Esophagus squamous epithelium (tissue), 4 donors: ENCODE results near the gene ICAM2.

Source experiments
- POLR2A ChIP-seq, 4 donors: fragments of 450-650 bp; IDR thresholded peaks; one replicate each; pipeline ENCODE4 v1.6.1; 2017; ENCODE audit warnings: antibody characterized with exemption in 4 of 4, mild to moderate bottlenecking in 4 of 4, moderate library complexity in 3 of 4
- TF ChIP-seq, protein P1 (sequence below), 6 experiments: fragments of 450-650 bp in 4 of 6; fragments of 200-600 bp in 2 of 6; sonication (generic) in 2 of 6; IDR thresholded peaks; one replicate each; pipeline ENCODE4 v1.5.1; 2016 to 2019; ENCODE audit warnings: antibody characterized with exemption in 6 of 6, mild to moderate bottlenecking in 4 of 6, moderate library complexity in 4 of 6

- TF ChIP-seq, protein P1, sequence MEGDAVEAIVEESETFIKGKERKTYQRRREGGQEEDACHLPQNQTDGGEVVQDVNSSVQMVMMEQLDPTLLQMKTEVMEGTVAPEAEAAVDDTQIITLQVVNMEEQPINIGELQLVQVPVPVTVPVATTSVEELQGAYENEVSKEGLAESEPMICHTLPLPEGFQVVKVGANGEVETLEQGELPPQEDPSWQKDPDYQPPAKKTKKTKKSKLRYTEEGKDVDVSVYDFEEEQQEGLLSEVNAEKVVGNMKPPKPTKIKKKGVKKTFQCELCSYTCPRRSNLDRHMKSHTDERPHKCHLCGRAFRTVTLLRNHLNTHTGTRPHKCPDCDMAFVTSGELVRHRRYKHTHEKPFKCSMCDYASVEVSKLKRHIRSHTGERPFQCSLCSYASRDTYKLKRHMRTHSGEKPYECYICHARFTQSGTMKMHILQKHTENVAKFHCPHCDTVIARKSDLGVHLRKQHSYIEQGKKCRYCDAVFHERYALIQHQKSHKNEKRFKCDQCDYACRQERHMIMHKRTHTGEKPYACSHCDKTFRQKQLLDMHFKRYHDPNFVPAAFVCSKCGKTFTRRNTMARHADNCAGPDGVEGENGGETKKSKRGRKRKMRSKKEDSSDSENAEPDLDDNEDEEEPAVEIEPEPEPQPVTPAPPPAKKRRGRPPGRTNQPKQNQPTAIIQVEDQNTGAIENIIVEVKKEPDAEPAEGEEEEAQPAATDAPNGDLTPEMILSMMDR (IDR thresholded peaks at IDR 0.05) = no peak
- TF ChIP-seq POLR2A (IDR thresholded peaks at IDR 0.05) = no peak
These were observed 51.2 kb downstream of the ICAM2 start for GRCh38 chr17:63969278-63969677.
